Renal pelvis (tissue), 4 donors: Measurements from ENCODE around the gene SLC37A1. TPM values are rescaled to one million over a fixed set of nuclear protein-coding genes. Genes with fewer than 3 reads are reported as not detected.

Experiments
- DNase-seq: peaks from one replicate; pipeline ENCODE4 v3.0.0-alpha.2; 2013
- polyA plus RNA-seq, 3 donors: library from polyadenylated mRNA; unstranded; fragments of 120-200 nt; gene quantifications; one replicate each; pipeline ENCODE4 v1.2.1, GENCODE V29; 2013; ENCODE audit not compliant: insufficient read length in 3 of 3

SLC37A1 gene
- polyA plus RNA-seq, 3 donors = 7.7 to 11.6 (median 7.9) TPM

DNA sequence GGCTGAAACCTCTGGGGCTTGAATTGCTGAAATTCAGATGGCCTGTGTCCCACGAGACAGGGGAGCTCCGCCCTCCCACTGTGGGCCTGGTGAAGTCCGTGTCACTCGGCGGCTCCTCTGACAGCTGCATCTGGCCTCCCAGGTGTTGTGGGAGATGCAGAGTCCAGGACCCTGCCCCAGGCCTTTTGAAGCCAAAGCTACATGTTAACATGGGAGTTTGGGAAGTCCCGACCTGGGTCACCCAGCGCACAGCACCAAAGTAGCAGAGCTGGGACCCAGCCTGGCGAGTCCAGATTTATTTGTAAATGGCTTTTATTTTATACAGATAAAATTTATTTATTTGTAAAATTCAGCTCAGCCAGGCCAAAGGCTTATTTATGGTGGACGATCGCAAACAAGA is 28.9 kb downstream of the SLC37A1 start:
- no peak for DNase-seq

DNA sequence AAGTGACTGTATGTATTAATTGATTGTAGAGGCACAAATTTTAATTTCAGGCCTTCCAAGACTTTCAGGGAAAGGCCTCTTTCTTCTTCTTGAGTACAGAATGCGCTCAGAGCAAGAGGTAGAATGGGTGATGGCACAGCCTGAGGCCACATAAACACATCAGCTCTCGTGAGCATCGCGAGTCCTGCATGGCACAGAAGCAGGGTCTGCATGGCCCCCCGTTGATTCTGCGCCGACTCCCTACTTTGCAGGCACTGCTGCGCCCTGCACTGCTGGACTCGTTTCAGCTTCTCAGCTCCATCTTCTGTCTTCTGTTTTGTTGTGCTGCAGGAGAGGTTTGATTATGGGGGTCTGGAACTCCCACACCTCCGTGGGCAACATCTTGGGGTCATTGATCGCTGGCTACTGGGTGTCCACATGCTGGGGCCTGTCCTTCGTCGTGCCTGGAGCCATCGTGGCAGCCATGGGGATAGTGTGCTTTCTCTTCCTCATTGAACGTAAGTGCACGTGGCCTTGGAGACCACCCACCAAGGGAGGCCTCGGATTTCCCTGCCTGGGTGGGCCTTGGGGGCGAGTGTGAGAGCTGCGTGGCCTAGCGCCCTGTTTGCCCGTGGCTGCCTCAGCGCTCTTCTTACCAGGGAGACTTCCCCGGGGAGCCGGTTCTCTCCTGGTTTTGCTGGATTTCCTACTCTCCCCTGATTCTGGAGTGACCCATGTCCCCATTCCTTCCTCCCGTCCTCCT is 29.6 kb downstream of the SLC37A1 start:
- no peak for DNase-seq

DNA sequence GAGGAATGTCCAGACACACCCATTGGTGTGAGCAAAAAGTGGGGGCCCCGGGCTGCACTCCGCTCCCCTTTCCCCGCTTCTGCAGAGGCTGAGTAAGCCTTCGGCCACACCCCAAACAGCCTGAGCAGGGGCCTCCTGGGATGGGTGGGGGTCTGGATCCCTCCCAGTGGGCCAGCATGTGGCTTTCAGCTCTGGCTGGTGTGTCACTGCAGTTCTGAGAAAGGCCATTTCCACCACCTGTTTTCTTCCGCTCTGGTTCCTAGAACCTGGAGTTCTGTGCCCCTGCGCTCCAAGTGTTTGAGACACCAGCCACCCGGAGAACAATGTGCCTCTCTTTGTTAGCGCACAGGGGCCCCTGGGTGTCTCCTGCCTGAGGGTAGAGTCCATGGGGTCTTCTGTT is 30.9 kb downstream of the SLC37A1 start:
- no peak for DNase-seq

DNA sequence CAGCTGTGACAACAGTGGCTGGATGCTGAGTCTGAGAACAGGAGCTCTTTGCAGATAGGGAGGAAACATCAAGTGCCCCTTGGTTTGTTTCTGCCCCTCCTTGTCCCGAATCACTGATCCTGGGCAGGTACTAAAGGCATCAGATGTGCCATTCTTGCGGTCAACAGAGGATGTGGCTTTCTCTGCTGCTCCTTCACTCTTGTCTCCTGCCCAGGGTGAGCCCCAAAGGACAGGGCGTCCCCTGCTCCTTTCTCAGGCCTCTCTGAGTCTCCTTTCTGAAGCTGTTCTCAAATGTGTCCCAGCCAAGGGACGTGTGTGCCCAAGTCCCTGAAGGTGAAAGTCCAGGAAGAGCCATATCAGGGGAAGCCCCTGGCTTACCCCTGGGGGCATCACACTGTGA is 31.7 kb downstream of the SLC37A1 start:
- no peak for DNase-seq

DNA sequence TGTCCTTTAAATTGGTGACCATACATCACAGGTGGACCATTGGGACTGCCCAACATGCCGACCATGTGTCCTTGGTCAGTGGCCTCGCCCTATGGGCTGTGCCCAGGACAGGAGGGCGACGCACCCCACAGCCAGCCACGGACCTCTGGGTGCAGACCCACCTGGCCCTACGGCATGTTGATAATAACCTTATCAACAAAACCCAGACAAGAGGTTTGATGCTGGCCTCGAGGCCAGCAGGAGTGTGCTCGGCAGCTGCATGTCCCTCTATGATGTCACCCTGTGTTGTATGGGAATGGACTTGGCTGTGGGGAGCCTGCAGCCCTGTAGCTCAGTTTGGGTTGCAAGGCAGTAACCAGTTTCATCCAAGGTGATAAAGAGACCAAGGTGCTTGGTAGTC is 32.1 kb downstream of the SLC37A1 start:
- DNase-seq = no peak

DNA sequence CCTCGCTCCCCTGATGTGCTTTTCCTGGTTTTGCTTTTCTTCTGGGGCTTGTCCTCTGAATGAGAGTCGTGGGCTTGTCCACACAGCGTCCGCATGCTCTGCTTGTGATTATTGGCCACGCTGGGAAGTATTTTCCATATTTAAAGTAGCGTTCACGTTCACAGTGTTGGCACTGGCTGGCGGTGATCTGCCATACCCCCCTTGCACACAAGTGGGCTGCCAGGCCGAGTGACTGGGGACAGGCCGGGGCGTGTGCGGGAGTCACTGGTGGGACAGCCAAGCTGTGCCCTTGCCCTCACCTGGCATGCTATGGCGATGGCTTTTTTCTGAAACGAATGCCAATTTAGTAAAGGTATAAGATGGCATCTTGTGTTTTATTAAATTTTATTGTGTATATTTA is 32.8 kb downstream of the SLC37A1 start:
- no peak for DNase-seq

DNA sequence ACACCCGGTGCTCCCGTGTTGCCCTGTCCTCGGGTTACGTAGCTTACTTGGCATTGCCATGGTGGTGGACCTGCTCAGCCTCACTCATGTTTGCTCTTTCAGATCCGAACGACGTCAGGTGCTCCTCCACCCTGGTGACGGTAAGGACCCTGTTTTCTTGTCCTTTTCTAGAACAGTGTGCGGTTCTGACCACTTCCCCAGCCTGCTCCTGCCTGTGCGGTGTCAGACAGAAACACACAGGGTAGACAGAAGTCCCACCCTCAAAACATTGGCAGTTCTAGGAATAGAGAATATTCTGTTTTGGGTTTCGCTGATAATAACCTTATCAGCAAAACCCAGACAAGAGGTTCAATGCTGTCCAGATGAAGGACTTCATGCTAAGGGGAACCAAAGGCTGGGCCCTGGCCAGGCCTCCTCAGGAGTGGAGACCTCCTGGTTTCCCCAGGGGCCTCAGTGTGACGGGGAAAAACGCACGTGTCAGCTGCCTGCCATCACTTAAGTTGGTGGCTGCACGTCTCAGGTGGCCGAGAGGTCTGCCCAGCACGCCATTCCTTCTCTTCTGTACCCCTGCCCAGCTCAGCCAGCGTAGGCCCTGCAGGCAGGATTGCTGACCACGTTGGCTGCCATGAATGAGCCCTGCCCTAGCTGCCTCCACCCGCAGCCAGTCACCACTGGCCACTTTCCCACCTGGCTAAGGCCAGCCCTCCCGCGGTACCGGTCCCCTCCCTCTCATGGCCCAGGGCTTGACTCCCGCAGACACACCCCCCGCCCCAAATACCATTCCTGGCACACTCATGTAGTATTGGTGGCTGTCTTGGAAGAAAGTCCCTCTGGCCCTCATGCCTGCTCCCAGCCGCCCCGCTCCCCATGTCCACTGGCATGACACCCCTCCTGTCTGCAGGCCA is 33.6 kb downstream of the SLC37A1 start:
- no peak for DNase-seq

DNA sequence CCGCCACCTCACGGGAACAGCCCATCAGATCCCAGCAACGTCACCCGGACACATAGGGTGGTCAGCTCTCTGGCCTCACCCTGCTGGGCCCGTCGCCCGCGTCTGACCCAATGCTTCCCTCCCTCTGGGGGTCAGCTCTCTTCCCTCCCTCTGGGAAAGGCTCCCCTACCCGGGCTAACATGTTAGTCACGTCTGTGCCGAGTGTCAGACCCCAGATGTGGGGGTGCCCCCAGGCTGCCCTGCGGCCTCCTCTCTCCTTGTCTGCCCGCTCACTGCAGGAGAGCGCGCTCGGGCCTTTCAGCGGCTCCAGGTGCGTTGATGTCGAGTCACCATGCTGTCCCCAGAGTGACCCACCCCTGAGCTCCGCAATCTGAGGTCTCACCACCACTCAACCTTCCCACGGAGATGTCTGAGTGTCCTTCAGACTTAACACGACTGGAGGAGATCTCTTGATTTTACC is 34.3 kb downstream of the SLC37A1 start:
- DNase-seq = no peak

DNA sequence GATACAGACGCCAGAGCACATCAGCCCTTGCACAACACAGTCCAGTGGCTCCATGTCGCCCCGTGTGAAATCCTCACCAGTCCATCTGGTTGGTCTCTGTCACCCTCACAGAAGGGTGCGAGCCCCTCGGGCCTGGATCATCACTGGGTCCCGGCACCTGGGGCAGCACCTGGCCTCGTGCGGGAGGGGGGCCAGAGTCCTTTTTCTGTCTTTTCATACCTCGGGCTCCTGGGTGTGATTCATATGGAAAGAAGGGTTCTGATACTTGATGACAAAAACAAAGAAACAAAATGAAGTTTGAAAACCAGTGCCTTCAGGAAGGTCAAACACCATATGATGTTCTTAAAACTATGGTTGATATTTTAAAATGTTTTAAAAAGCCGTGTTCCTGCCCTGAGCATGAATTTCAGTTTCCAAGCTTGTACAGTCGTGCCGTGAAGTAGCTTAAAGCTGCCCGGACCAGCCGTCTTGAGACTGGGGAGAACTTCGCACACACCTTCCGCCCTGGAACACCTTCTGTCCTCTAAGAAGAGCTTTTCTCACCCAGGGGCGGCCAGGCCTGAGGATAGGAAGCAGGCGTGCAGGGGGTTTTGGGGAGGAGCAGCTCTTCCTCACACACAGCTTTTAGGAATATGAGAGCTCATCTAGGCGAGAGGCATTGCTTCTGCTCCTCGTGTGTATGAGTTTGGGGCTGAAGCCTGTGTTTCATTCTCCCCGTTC is 35.2 kb downstream of the SLC37A1 start:
- no peak for DNase-seq

DNA sequence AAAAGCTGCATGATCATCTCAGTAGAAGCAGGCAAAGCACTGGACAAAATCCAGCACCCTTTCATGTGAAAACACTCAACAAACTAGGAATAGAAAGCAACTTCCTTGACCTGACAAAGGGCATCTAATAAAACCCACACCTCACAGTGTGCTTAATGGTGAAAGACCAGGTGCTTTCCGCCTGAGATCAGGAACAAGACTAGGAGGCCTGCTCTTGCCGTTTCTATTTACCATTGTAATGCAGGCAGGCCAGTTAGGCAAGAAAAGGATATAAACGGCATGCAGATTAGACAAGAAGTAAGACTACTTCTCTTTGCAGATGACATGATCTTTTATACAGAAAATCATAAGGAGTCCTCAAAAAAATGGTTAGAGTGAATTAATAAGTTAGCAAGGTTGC is 37.2 kb downstream of the SLC37A1 start:
- DNase-seq = no peak

DNA sequence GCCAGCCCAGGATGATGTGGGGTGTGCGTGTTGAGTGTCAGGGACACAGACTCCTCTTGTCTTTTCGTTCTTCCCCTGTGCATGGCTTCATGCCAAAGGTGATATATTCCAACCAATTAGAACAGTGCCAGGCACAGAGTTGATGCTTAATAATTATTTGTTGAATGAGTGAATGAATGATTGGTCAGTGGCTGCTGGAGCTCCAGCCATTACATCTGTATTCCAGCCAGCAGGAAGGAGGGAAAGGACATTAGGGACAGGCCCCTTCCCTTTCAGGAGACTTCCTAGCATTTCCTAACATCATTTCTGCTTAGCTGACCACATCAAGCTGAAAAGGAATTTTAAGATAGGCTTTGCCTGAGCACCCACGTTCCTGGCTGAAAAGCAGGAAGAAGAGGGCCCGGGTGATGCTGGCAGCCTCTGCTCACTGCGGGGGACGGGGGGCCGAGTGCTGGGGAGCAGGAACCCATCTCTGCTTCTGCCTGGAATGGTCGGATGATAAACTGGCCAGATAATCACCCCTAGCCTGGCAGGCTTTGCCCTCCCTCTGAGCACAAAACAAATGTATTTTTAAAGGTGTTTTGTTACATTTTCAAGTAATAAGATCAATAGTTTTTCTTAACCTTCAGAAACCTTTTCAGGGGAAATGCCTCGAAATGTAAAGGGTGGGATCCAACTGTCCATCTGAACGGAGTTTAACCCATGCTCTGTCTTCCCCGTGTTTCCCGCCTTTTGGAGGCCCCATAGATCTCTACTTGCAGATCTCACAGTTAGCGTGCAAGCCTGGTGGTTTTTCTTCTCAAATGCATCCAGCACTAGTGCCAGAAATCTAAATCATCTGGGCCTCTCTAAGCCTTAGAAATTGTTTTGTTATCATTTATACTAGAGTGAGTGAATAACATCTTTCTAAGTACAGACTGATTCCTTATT is 39.0 kb downstream of the SLC37A1 start:
- DNase-seq = no peak

DNA sequence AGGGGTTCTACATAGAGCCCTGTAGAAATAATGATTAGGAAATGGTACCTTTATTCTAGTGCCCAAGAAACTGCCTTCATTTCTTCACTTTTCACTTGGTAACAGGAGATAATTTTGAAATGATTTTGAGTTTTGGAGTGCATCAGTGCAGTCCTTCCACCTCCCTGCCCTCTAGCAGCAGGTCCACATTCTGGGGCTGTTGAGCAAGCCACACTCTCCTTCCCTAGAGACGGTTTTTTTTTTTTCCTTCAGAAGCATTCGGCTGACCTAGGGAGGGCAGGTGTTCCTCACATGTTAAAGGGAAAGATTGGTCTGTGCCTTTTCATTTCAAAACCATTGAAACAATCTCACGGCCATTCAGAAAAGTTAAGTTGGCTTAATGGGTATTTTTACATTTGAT is 39.8 kb downstream of the SLC37A1 start:
- DNase-seq = no peak

DNA sequence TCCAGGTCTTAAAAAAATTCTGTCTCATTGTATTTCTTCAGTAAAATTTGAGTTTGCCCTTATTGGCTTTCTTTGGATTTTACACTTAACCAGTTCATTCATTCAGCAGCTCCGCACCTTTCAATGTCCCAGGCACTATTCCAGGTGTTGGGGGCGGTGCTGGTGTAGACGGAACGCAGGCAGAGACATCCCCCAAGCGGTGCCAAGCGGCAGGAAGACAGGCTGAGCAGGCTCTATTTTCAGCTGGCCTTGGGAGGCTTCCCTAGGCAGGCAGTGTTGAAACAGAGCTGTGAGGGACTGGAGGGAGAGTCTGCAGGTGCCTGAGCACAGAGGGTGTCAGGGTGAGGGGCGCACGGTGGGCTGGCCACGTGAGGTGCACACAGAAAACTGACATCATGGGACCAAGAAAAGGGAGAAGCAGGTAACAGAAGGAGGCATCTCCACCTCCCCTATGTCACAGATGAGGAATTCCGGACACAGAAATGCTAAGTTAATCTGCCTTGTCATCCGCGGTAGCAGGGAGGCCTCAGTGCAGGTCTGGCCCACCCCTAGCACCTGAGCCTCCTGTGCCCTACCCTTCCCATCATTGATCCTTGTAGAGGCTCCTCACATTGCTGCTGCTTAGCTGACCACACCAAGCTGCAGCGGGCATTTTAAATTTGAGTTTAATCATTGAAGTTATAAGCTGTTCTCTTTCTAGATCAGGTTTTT is 40.8 kb downstream of the SLC37A1 start:
- DNase-seq = no peak

DNA sequence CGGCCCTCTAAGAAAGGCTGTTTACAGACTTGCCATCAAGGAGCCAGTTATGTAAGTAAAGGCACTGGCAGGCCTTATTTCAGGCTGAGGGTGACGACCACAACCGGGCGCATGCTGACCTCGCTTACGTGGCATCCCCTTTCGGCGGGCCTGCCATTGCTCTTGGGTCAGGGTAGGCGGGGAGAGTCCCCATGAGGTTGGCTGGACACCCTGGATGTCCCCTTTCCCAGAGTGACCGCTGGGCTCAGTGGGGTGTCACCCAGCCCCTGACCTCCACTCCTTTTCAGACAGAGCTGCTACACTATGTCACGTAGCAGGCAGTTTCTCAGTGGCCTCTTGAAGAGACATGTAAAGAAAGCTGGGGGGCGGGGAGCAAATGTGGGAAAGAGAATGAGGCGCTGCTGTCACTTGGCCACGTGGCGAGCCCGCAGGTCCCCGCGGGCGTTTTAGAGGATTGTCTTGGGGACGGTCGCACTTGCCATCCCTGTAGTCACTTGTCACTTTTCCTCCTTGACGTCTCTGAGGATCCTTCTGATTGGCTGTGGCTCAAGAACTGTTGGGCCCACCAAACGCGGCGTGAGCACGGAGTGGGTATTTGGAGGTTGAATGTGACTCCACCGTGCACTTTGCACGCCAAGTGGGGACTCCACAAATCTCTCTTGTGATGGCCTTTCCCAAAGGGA is 42.2 kb downstream of the SLC37A1 start:
- no peak for DNase-seq

DNA sequence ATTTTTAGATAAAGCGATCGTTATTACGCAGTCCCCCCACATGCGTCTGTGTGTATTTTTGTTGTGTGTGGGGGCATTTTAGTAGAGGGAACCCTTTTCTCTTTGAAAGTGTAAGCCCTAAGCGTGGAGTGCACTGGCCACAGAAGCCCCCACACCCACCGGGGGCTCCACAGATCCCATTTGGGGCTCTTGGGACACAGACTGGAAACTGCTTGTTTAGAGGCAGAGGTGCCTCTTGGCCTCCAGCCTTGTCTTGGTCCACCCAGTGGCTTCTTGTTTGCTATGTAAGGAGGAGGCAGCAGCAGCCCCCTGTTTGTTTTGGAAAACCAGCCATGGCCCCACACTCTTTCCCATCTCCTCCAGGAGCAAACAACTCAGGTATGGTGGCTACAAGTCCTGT is 42.8 kb downstream of the SLC37A1 start:
- DNase-seq = no peak

DNA sequence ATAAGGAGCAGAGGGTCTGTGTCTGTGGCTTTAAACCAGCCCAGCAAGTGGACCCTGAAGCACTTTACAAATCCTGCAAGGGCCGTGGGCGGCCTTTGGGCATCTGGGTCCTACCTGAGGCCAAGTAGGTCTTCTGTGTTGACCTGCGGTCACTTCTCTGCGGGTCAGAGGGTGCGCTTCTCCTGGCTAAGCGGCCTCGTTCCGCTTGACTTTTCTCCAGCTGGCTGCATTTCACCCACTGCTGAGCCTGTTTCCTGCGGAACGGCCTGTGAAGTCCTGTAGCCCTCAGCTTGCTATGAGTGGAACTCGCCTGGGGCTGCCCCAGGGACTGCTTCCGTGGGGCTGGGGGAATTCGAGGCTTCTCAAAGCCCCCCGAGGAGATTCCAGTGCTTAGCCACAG is 43.3 kb downstream of the SLC37A1 start:
- DNase-seq = no peak

DNA sequence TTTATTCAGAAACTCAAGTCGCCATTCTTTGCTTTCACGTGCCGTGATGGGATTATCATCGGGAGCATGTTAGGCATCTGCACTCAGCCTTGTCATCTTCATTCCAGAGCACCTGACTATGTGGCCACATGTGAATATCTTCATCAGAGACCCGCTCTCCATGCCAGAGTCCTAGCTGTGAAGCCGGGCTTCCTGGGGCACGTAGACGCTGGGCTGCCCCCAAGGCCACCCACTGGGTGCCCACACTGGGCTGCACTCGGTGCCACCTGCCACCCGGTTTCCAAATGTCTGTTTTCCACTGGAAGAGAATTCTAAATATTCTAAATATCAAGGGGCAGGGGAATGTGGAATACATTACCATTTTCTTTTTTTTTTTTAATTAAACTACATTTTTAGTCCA is 43.8 kb downstream of the SLC37A1 start:
- DNase-seq = no peak

DNA sequence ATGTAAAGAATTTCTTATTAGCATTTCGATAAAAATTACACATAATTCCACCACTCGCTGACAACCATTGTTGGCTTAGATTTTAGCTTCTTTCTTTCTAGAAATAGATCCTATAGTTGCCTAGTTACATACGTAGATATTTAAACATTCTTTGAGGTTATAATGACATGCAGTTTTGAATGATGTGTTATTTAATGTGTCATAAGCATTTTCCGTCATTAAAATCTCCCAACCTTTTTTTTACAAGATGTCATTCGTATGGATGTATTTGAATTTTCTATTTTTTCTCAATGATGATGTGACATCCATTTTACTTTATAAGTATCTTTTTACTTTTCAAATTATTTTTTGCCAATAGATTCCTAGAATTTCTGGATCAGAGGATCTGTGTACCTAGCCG is 44.7 kb downstream of the SLC37A1 start:
- no peak for DNase-seq

DNA sequence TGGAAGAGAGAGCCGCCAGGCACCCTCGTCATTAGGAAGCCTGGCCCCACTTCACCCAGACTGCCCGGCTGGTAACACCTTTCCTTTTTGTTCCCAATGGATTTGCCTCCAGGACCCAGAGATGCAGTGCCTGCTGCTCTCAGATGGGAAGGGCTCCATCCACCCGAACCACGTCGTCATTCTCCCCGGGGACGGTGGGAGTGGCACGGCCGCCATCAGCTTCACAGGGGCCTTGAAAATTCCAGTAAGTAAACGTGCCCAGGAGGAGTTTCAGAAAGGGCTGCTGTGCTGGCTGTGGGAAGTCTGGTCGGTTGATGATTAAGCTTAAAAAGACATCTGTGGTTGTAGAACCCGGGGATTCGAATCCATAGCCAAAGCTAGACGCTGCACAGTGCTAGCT is 45.2 kb downstream of the SLC37A1 start:
- DNase-seq = no peak

DNA sequence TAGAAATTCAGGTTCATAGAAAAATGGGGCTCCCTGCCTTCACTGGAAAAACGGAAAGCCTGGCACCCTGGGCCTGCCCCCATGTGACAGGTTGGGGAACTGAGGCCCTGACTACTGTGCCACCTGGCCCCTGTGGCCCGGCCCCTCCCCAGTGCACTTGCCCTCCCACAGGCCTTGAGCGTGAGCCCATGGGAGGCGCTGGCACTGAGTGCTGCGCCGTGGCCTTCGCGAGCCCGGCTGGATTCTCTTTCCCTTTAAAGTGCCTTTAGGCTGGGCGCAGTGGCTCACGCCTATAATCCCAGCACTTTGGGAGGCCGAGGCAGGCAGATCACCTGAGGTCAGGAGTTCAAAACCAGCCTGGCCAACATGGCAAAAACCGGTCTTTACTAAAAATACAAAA is 45.7 kb downstream of the SLC37A1 start:
- DNase-seq = no peak
